Glomerular visceral epithelial cell (primary cell): ENCODE measurements around the gene NKIRAS1.
"Not testable (repeated sequence)": the region's sequence is repeated elsewhere in the genome, so short reads cannot be mapped to it uniquely, and the experiment has no call there.

Experiments
- DNase-seq: peaks from one replicate; pipeline ENCODE4 v3.0.0-alpha.2; 2016; ENCODE audit errors: extremely low spot score

The NKIRAS1 gene

GRCh38 chr3:23940775-23941174 is 24.0 kb upstream of the NKIRAS1 start:
- DNase-seq: no peak

GRCh38 chr3:23938688-23939087 is 21.9 kb upstream of the NKIRAS1 start:
- no peak for DNase-seq

GRCh38 chr3:23937296-23937695 is 20.5 kb upstream of the NKIRAS1 start:
- DNase-seq: no peak

- no peak for DNase-seq
These were observed 17.5 kb upstream of the NKIRAS1 start for GRCh38 chr3:23934253-23934652.

- DNase-seq: no peak
These were observed 15.8 kb upstream of the NKIRAS1 start for GRCh38 chr3:23932571-23932970.

- no peak for DNase-seq
These were observed 14.8 kb upstream of the NKIRAS1 start for GRCh38 chr3:23931597-23931996.

GRCh38 chr3:23928524-23928923 is 11.7 kb upstream of the NKIRAS1 start:
- peak; percentile 36 for DNase-seq

- no peak for DNase-seq
These were observed 9.9 kb upstream of the NKIRAS1 start for GRCh38 chr3:23926736-23927135.

- DNase-seq: no peak
These were observed 9.5 kb upstream of the NKIRAS1 start for GRCh38 chr3:23926246-23926645.

GRCh38 chr3:23923786-23924185 is 7.0 kb upstream of the NKIRAS1 start:
- peak; percentile 73 for DNase-seq

- DNase-seq: peak; percentile 13
These were observed 4.3 kb upstream of the NKIRAS1 start for GRCh38 chr3:23921052-23921511.

- DNase-seq: no peak
These were observed 3.4 kb upstream of the NKIRAS1 start for GRCh38 chr3:23920151-23920655.

- DNase-seq: no peak
These were observed 2.8 kb upstream of the NKIRAS1 start for GRCh38 chr3:23919628-23920027.

- DNase-seq: not testable (repeated sequence)
These were observed 1.5 kb upstream of the NKIRAS1 start for GRCh38 chr3:23918331-23918730.

GRCh38 chr3:23917679-23918303 is 1.0 kb upstream of the NKIRAS1 start:
- DNase-seq: peak; percentile 54

GRCh38 chr3:23916152-23916885 is 471 bp downstream of the NKIRAS1 start:
- no peak for DNase-seq

- peak; percentile 29 for DNase-seq
These were observed 1.2 kb downstream of the NKIRAS1 start for GRCh38 chr3:23915537-23916108.

- no peak for DNase-seq
These were observed 2.7 kb downstream of the NKIRAS1 start for GRCh38 chr3:23913873-23914743.

- DNase-seq: no peak
These were observed 3.6 kb downstream of the NKIRAS1 start for GRCh38 chr3:23913182-23913581.

- not testable (repeated sequence) for DNase-seq
These were observed 4.5 kb downstream of the NKIRAS1 start for GRCh38 chr3:23912335-23912734.

- DNase-seq: no peak
These were observed 5.4 kb downstream of the NKIRAS1 start for GRCh38 chr3:23911397-23911796.

GRCh38 chr3:23909341-23909740 is 7.4 kb downstream of the NKIRAS1 start:
- no peak for DNase-seq
